HG03558 (cell line): Measurements from ENCODE around the gene SAMD11.
"Not testable (repeated sequence)": the region's sequence is repeated elsewhere in the genome, so short reads cannot be mapped to it uniquely, and the experiment has no call there.

ENCODE experiments used
- ATAC-seq: cut with Tn5 transposase; IDR thresholded peaks from one replicate; pipeline ENCODE4 v1.9.1; 2021; ENCODE audit warnings: moderate number of reproducible peaks; ENCODE audit not compliant: unreplicated experiment; ENCODE audit errors: extremely low read depth

SAMD11 gene

GRCh38 chr1:982765-983436, 59.2 kb downstream of the SAMD11 start:
- ATAC-seq: no peak

- no peak for ATAC-seq
These were observed 60.2 kb downstream of the SAMD11 start for GRCh38 chr1:983798-984475.

GRCh38 chr1:984476-984814, 60.7 kb downstream of the SAMD11 start:
- ATAC-seq: no peak

- no peak for ATAC-seq
These were observed 61.4 kb downstream of the SAMD11 start for GRCh38 chr1:985126-985525.

- ATAC-seq: not testable (repeated sequence)
These were observed 64.3 kb downstream of the SAMD11 start for GRCh38 chr1:988061-988460.

GRCh38 chr1:991275-991674, 67.6 kb downstream of the SAMD11 start:
- ATAC-seq: not testable (repeated sequence)

- ATAC-seq: no peak
These were observed 68.2 kb downstream of the SAMD11 start for GRCh38 chr1:991895-992294.

GRCh38 chr1:992362-992761, 68.6 kb downstream of the SAMD11 start:
- ATAC-seq: no peak

GRCh38 chr1:993379-993995, 69.8 kb downstream of the SAMD11 start:
- ATAC-seq: no peak
